ENCODE measurements around the gene AOAH. TPM values are rescaled to one million over a fixed set of nuclear protein-coding genes. Genes with fewer than 3 reads are reported as not detected.

The AOAH gene
- total and polyA plus RNA-seq, 2 experiments from 2014 or later: not detected

- H3K9ac ChIP-seq: no peak overlapping the region
- no peaks in the 10 kb centered on the region for H4K20me1 ChIP-seq (ENCODE audit: insufficient read depth)
- H3K27me3 ChIP-seq (replicated peaks; ENCODE audit: insufficient read depth): peaks cover 9% of the 10 kb centered on the region; the same call in 1 of the 2 replicates
- H3K4me2 ChIP-seq (ENCODE audit: unreplicated experiment): no peak overlapping the region
- DNase-seq: no peak
- no peaks in the 10 kb centered on the region for H3K79me2 ChIP-seq (ENCODE audit: insufficient read depth)
- no peak overlapping the region for H3K27ac ChIP-seq
- no peak overlapping the region for H2AFZ ChIP-seq
- H3K9me2 ChIP-seq (ENCODE audit: insufficient read depth): no peaks in the 10 kb centered on the region
- H3F3A ChIP-seq (ENCODE audit: insufficient read depth): no peaks in the 10 kb centered on the region
- WGBS, 2 experiments (ENCODE audit: low coverage in 1 of 2, low lambda C conversion rate in 2 of 2, missing lambda C conversion rate in 2 of 2): 63 to 64% methylated on average over 12 of the region's 12 CpGs
- no peaks in the 10 kb centered on the region for H3K4me1 ChIP-seq (ENCODE audit: insufficient read depth)
- no peak overlapping the region for H3K4me3 ChIP-seq
- TF ChIP-seq EZH2 (IDR thresholded peaks at IDR 0.05; ENCODE audit: insufficient read depth, poor library complexity, severe bottlenecking) (no peak), EZH2phosphoT487 (IDR thresholded peaks at IDR 0.05; ENCODE audit: insufficient read depth, low read depth) (no peak)
- no peaks in the 10 kb centered on the region for H3K36me3 ChIP-seq (ENCODE audit: low read depth)
- no peaks in the 10 kb centered on the region for H3K9me3 ChIP-seq (ENCODE audit: low read depth)
- in situ Hi-C loops (cut with MboI): no loop called here
These were observed 117.9 kb downstream of the AOAH start for GRCh38 chr7:36606153-36606975.

GRCh38 chr7:36605261-36606051, 118.8 kb downstream of the AOAH start:
- WGBS, 2 experiments (ENCODE audit: low coverage in 1 of 2, low lambda C conversion rate in 2 of 2, missing lambda C conversion rate in 2 of 2): 73 to 75% methylated on average over 7 of the region's 7 CpGs
- no peaks in the 10 kb centered on the region for H4K20me1 ChIP-seq (ENCODE audit: insufficient read depth)
- no peak overlapping the region for H3K9ac ChIP-seq
- no peaks in the 10 kb centered on the region for H3K4me1 ChIP-seq (ENCODE audit: insufficient read depth)
- no peak overlapping the region for H3K27ac ChIP-seq
- no peak for TF ChIP-seq EZH2 (IDR thresholded peaks at IDR 0.05; ENCODE audit: insufficient read depth, poor library complexity, severe bottlenecking)
- TF ChIP-seq EZH2phosphoT487 (IDR thresholded peaks at IDR 0.05; ENCODE audit: insufficient read depth, low read depth): no peak
- no peak overlapping the region for H2AFZ ChIP-seq
- no peaks in the 10 kb centered on the region for H3K9me3 ChIP-seq (ENCODE audit: low read depth)
- in situ Hi-C loops (cut with MboI): no loop called here
- H3K27me3 ChIP-seq (replicated peaks; ENCODE audit: insufficient read depth): peaks cover 9% of the 10 kb centered on the region; the same call in 1 of the 2 replicates
- H3K4me2 ChIP-seq (ENCODE audit: unreplicated experiment): no peak overlapping the region
- no peaks in the 10 kb centered on the region for H3F3A ChIP-seq (ENCODE audit: insufficient read depth)
- H3K79me2 ChIP-seq (ENCODE audit: insufficient read depth): no peaks in the 10 kb centered on the region
- H3K4me3 ChIP-seq: no peak overlapping the region
- no peak for DNase-seq
- H3K36me3 ChIP-seq (ENCODE audit: low read depth): no peaks in the 10 kb centered on the region
- H3K9me2 ChIP-seq (ENCODE audit: insufficient read depth): no peaks in the 10 kb centered on the region

- Histone ChIP-seq H3F3A (ENCODE audit: insufficient read depth) (no peaks in the 10 kb centered on the region), H3K4me2 (ENCODE audit: unreplicated experiment) (no peak overlapping the region), H3K27me3 (replicated peaks; ENCODE audit: insufficient read depth) (peaks cover 9% of the 10 kb centered on the region; the same call in 1 of the 2 replicates), H3K9ac (no peak overlapping the region), H3K4me3 (no peak overlapping the region), H2AFZ (no peak overlapping the region), H3K4me1 (ENCODE audit: insufficient read depth) (no peaks in the 10 kb centered on the region), H3K9me2 (ENCODE audit: insufficient read depth) (no peaks in the 10 kb centered on the region), H3K27ac (no peak overlapping the region), H3K79me2 (ENCODE audit: insufficient read depth) (no peaks in the 10 kb centered on the region), H4K20me1 (ENCODE audit: insufficient read depth) (no peaks in the 10 kb centered on the region), H3K36me3 (ENCODE audit: low read depth) (no peaks in the 10 kb centered on the region), H3K9me3 (ENCODE audit: low read depth) (no peaks in the 10 kb centered on the region)
- in situ Hi-C loops (cut with MboI): no loop called here
- TF ChIP-seq EZH2 (IDR thresholded peaks at IDR 0.05; ENCODE audit: insufficient read depth, poor library complexity, severe bottlenecking) (no peak), EZH2phosphoT487 (IDR thresholded peaks at IDR 0.05; ENCODE audit: insufficient read depth, low read depth) (no peak)
- DNase-seq: no peak
- 74 to 80% methylated on average over 3 of the region's 3 CpGs for WGBS, 2 experiments (ENCODE audit: low coverage in 1 of 2, low lambda C conversion rate in 2 of 2, missing lambda C conversion rate in 2 of 2)
These were observed 119.5 kb downstream of the AOAH start for GRCh38 chr7:36604806-36605205.

- no peaks in the 10 kb centered on the region for H3K4me1 ChIP-seq (ENCODE audit: insufficient read depth)
- in situ Hi-C loops (cut with MboI): no loop called here
- no peak overlapping the region for H3K4me3 ChIP-seq
- no peaks in the 10 kb centered on the region for H3K9me3 ChIP-seq (ENCODE audit: low read depth)
- peaks cover 9% of the 10 kb centered on the region; the same call in 1 of the 2 replicates for H3K27me3 ChIP-seq (replicated peaks; ENCODE audit: insufficient read depth)
- DNase-seq: no peak
- no peaks in the 10 kb centered on the region for H3K9me2 ChIP-seq (ENCODE audit: insufficient read depth)
- H3K9ac ChIP-seq: no peak overlapping the region
- whole genome bisulfite sequencing, 2 experiments (ENCODE audit: low coverage in 1 of 2, low lambda C conversion rate in 2 of 2, missing lambda C conversion rate in 2 of 2): 84 to 86% methylated on average over 7 of the region's 7 CpGs
- no peaks in the 10 kb centered on the region for H3K36me3 ChIP-seq (ENCODE audit: low read depth)
- no peak overlapping the region for H2AFZ ChIP-seq
- no peak overlapping the region for H3K27ac ChIP-seq
- no peak for TF ChIP-seq EZH2phosphoT487 (IDR thresholded peaks at IDR 0.05; ENCODE audit: insufficient read depth, low read depth)
- TF ChIP-seq EZH2 (IDR thresholded peaks at IDR 0.05; ENCODE audit: insufficient read depth, poor library complexity, severe bottlenecking): no peak
- no peak overlapping the region for H3K4me2 ChIP-seq (ENCODE audit: unreplicated experiment)
- no peaks in the 10 kb centered on the region for H3K79me2 ChIP-seq (ENCODE audit: insufficient read depth)
- H4K20me1 ChIP-seq (ENCODE audit: insufficient read depth): no peaks in the 10 kb centered on the region
- H3F3A ChIP-seq (ENCODE audit: insufficient read depth): no peaks in the 10 kb centered on the region
These were observed 121.1 kb downstream of the AOAH start for GRCh38 chr7:36602934-36603887.

Data from GM23248 (cell line).